GM21423 (cell line): Measurements from ENCODE around the gene PLA2G2E.
"Not testable (repeated sequence)": the region's sequence is repeated elsewhere in the genome, so short reads cannot be mapped to it uniquely, and the experiment has no call there.

Experiments
- ATAC-seq: cut with Tn5 transposase; IDR thresholded peaks from one replicate; pipeline ENCODE4 v1.9.1; 2021; ENCODE audit warnings: mild to moderate bottlenecking, moderate library complexity; ENCODE audit not compliant: unreplicated experiment

The PLA2G2E gene

GRCh38 chr1:19934336-19934735, 10.9 kb upstream of the PLA2G2E start:
- ATAC-seq = no peak

DNA sequence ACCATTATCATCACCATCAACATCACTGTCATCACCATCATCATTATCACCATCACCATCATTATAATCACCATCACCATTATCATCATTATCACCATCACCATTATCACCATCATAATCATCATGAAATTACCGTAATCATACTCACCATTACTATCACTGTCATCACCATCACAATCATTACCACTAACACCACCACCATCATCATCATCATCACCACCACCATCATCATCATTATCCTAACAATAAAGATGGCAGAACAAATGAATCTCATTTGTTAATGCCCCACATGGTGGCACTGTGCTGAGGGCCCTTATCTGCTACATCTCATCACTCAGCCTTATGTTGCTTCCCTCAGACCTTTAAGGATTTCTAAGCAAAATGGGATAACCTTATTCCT, 9.4 kb upstream of the PLA2G2E start:
- ATAC-seq = no peak

DNA sequence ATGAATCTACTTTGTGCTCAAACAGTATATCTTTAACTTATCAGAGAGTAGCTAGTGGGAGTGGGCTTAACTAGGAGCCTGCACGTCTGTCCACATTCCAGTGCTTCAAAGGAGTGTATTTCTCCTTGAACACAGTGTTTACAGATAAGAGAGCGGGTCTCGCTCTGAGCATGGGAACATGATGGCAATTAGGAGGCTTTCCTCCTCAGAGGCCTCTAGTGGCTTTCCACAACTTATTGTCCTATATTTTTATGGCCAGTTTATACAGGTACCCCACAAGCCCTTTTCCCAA, 3.7 kb upstream of the PLA2G2E start:
- ATAC-seq = not testable (repeated sequence)

DNA sequence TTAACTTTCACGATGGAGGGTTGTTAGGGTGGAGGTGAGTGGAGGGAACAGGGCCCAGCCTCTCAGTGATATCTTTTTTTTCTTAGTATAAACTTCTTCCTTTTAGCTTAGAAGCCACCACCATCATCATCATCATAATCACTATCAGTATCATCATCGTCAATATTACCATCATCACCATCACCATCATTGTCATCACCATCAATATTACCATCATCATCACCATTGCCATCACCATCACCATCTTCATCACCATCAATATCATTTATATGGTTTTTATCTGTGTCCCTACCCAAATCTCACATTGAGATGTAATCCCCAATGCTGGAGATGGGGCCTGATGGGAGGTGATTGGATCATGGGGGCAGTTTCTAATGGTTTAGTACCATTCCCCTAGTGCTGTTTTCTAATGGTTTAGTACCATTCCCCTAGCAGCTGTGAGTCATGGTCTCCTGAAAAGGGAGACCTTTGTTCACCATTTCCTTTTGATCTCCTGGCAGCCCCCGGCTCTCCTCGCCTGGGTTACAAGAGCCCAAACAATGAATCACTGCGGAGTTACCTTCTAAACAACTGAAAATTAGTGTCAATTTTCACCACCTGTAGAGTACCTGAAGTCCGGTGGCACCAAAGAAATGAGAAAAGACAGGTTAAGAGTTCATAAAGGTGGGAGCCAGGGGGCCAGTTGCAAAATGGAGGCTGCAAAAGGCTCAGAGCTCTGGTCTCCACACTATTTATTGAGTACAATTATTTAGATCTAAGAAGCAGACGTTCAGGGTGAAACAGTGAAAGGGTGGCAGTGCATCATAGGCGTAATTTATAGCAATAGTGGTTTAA, 3.1 kb upstream of the PLA2G2E start:
- no peak for ATAC-seq

GRCh38 chr1:19925342-19926070, 2.1 kb upstream of the PLA2G2E start:
- no peak for ATAC-seq

- no peak for ATAC-seq
These were observed 533 bp upstream of the PLA2G2E start for GRCh38 chr1:19923953-19924346.

GRCh38 chr1:19922015-19922688, 1.3 kb downstream of the PLA2G2E start:
- ATAC-seq = no peak

DNA sequence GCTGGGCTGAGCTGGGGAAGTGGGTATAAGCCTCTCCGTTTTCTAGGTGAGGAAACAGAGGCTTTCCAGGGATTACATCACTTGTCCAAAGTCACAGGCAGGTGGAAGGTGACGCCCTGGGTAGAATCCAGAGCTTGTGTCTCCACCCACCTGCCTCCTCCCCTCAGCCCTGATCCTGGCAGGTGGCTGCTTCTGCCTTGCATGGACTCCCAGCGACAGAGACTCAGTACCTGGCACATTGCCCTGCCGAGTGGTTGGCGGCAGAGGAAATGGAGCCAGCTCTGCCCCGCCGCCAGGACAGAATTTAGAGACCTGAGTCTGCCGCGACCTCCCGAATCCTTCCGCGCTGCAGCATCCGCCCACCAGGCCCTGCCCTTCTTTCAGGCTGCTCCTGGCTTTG, 2.1 kb downstream of the PLA2G2E start:
- no peak for ATAC-seq

DNA sequence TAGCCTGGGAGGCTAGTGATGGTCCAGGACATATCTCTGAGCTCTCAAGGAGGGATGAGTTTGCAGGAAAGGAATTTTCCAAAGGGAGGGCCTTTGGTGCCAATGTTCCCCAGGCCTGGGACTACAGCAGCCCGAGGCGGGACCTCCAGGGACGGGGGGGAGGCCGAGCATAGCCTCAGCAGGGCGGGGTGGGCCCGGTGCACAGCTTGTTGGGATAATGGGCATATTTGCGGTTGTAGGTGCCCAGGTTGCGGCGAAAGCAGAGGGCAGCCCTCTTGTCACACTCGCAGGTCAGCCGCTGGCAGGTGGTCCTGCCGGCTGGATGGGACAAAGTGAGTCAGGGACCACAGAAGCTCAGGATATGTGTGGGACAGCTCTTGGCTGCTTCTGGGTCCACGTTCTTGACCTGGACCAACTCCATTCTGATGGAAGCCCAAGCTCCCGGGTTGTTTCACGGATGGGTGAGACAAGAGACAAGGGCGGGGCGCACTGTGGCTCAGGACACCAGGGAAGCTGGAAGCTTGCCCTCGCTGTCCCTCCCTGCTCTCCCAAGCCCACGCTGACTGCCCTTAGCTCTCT, 3.2 kb downstream of the PLA2G2E start:
- ATAC-seq = no peak

- no peak for ATAC-seq
These were observed 5.4 kb downstream of the PLA2G2E start for GRCh38 chr1:19918057-19918456.

DNA sequence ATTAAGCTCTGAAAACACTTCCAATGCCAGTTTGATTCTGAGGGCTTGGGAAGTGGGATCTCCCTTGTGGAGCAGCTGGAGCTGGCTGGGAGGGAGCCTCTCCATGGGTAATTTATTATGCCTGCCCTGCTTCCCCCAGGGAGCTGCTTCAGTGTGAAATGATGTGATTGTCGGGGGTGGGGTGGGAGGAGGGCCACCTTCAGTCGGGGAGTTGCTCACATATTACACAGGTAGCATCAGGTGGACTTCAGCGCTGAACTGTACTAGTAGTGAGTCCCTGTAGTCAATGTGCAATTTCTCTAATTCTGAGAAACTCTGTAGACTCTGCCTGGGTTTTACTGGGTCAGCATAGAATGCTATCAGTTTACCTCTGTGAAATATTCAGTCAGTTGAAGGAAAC, 12.8 kb downstream of the PLA2G2E start:
- no peak for ATAC-seq

DNA sequence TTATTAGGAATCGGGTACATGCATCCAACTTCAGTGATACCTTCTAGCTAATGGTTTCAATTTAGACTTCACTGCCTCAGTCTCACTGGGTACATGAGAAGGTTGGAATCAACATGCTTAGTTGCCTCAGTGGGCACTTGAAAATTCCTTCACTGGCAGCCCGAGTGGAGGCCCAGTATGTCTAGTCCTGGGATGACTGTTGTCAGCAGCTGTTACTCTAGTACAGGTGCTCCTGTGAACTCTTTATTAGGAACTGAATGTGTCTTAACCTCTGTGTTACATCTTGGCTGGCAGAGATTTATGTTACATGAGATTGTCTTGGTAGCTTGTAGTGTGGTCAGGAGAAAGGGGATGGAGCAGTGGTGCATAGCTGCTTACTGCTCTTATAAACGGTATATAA, 13.4 kb downstream of the PLA2G2E start:
- ATAC-seq = no peak

DNA sequence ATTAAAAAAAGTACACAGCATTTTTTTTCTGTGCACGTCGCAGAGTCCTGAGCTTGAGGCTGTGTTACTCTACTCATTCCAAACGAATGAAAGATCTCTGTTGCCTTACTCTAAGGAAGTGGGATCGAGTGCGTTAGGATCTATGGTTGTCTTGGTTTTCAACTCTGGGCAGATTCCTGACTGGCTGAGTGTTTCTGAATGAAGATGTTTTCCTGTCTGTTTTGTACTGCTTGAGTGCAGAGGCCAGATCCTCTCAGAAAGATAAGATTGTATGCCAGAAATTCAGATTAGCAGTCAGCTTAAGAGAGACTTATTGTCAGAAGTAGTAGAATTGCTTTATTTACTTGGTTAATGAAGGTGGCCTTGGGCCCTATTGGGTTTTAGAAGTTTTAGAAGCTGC, 14.0 kb downstream of the PLA2G2E start:
- no peak for ATAC-seq

DNA sequence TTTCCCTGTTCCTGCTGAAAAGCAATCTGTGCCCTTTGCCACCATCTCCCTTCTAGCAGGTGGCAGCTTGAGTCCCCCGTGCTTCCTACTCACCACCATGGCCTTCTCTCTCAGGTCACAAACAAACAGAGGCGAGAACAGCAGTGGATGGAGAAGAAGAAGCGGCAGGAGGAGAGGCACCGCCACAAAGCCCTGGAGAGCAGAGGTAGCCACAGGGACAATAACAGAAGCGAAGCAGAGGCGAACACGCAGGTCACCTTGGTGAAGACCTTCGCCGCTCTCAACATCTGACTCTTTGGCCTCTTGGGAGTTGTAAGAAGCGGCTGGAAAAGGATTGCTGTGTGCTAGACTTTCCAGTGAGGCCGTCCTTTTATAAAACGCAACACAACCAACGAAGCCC, 16.0 kb downstream of the PLA2G2E start:
- ATAC-seq = no peak

DNA sequence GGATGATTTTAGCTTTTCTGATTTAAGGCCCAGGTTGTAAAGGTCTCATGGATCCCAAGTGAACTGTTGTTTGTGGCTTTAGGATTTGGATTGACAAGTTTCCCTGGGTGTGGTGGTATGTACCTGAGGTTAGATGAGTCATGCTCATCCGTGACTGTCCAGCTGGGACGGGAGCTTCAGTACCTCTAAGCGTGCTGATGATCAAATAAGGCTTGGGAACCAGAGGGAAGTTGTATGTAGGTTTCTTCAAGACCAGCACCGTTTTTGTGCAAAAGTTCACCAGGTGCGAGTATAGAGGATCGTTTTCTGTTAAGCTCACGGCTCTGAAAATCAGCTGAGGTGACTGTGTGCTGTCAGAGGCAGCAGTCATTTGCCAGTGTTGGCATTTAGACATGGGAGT, 19.8 kb downstream of the PLA2G2E start:
- no peak for ATAC-seq

- ATAC-seq = no peak
These were observed 21.8 kb downstream of the PLA2G2E start for GRCh38 chr1:19901653-19902052.

DNA sequence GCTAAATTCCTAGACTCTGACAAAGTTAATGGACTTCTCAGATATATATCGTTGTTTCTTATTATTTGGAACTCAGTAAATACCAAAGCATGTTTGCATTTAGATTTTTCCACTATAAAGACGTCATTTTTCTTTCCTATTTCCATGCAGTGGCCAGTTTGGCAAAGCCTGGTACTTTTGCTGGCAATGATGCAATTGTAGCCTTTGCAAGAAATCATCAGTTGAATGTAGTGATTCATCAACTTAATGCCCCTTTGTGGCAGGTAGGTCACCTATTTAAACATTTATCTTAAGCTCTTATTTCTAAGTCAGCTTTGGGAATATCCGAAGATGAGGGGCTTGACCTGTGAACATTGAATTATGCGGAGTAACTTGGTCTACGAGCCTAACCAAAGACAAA, 29.2 kb downstream of the PLA2G2E start:
- ATAC-seq = no peak

DNA sequence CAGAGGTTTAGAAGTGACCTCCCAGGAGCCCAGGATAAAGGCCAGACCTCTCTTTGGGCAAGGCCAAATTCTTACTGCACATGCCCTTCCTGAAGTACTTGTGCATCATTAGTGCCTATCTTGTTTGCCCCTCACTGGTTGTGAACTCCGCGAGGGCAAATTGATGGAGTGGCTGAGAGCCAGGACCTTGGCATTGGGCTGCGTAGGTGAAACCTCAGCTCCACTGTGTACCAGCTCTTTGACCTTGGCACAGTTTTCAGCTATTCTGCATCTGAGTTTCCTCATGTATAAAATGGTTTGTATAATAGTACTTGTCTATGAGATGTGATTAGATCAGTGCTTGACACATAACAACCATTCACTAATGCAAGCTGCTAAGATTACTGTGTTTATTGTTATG, 29.7 kb downstream of the PLA2G2E start:
- ATAC-seq = no peak

DNA sequence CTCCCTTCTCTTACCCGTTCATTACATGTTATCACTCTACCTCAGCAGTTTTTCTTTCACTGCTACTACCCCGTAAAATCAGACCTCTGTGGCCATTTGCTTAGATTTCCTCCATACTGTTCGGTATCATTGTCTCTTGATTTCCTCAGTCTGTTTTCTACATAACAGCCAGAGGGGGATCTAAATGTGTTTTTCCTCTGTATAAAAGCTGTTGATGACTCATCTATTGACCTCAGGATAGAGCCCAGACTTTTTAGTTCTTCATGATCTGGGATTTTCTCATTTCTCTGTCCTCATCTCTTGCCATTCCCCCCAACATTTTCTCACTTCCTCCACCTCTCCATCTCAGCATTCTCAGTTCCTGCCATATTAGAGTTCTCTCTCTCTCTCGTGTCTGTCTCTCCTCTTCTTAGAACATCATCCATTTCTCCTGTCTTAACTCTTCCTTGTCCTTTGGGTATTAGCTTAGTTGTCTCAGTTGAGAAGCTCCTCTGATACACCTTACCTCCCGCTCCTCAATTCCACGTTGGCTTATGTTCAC, 30.7 kb downstream of the PLA2G2E start:
- no peak for ATAC-seq

GRCh38 chr1:19892129-19892528, 31.3 kb downstream of the PLA2G2E start:
- no peak for ATAC-seq

DNA sequence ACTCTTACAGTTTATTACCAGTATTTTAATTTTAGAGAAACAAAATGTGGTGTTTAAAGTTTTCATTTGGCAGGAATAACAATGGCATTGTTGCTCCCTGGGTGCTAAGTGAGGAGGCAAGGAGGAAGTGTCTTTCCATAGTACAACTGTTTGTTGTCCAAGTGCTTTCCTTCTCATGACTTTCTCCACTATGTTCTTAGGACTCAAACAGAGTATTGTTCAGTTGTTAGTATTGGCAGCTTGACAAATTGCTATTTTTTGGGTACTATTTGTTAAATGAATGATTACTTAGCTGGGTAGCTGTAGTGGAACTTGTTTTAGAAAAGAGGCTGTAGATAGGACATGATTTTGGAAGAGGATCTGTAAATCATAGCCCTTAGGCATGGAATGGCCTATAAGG, 33.8 kb downstream of the PLA2G2E start:
- ATAC-seq = no peak
